ENCODE data around the gene BROX. TPM values are rescaled to one million over a fixed set of nuclear protein-coding genes. Genes with fewer than 3 reads are reported as not detected.

BROX gene
- total RNA-seq, 1 experiment from 2014 or later = 115 TPM

- peaks cover 28% of the 10 kb centered on the region for H3K27me3 Mint-ChIP-seq (ENCODE audit: insufficient read depth, unreplicated experiment)
- H3K36me3 Mint-ChIP-seq (ENCODE audit: insufficient read depth, unreplicated experiment) = no peaks in the 10 kb centered on the region
- H3K9me3 Mint-ChIP-seq (ENCODE audit: unreplicated experiment) = no peaks in the 10 kb centered on the region
- H3K4me3 Mint-ChIP-seq (ENCODE audit: unreplicated experiment) = no peak overlapping the region
- H3K4me1 Mint-ChIP-seq (ENCODE audit: insufficient read depth, unreplicated experiment) = peaks cover 44% of the 10 kb centered on the region
- no peak for DNase-seq (ENCODE audit: unreplicated experiment)
- TF ChIP-seq CTCF (IDR thresholded peaks at IDR 0.05; ENCODE audit: unreplicated experiment) = no peak
- intact Hi-C loops (cut with micrococcal nuclease) = no loop called here
- ChIA-PET POLR2A (interaction anchor here (1.1 kb wide), 1 partner anchor 46 kb away, joined by 3 read pairs; no protein-coding TSS in a partner anchor), CTCF (interaction anchor here (0.7 to 1.9 kb wide), 6 partner anchors 9 to 350 kb away, joined by 3 to 4 read pairs (median 3); no protein-coding TSS in a partner anchor)
- no peak overlapping the region for H3K27ac Mint-ChIP-seq (ENCODE audit: low read depth, unreplicated experiment)
- BruUV-seq (replicated peaks) = no TSS peak
Measured at GRCh38 chr1:222784371-222784770, 72.0 kb downstream of the BROX start.

Other genes with a start within 250 kb of the BROX start
- gene HHIPL2, start 164.5 kb upstream of the BROX start, total RNA-seq (2022) = 1.1 and 1.7 TPM in 2 replicates
- gene TAF1A, start 122.6 kb upstream of the BROX start, total RNA-seq (2022) = 38.2 and 39.3 TPM in 2 replicates
- 166 and 203 TPM in 2 replicates for gene MIA3, start 94.5 kb upstream of the BROX start, total RNA-seq (2022)
- gene AIDA, start 73 bp upstream of the BROX start, total RNA-seq (2022) = 129 and 133 TPM in 2 replicates
- 0.74 TPM in 1 of 2 replicates, not detected in the other for gene FAM177B, start 24.6 kb downstream of the BROX start, total RNA-seq (2022)
- gene DISP1, start 102.5 kb downstream of the BROX start, total RNA-seq (2022) = 6.7 and 7.6 TPM in 2 replicates